HG03045 (cell line): ENCODE measurements around the gene AIF1L.
"Not testable (repeated sequence)": the region's sequence is repeated elsewhere in the genome, so short reads cannot be mapped to it uniquely, and the experiment has no call there.

Experiments
- ATAC-seq: cut with Tn5 transposase; IDR thresholded peaks from one replicate; pipeline ENCODE4 v1.9.1; 2021; ENCODE audit warnings: mild to moderate bottlenecking, moderate library complexity; ENCODE audit not compliant: unreplicated experiment

Gene AIF1L

DNA sequence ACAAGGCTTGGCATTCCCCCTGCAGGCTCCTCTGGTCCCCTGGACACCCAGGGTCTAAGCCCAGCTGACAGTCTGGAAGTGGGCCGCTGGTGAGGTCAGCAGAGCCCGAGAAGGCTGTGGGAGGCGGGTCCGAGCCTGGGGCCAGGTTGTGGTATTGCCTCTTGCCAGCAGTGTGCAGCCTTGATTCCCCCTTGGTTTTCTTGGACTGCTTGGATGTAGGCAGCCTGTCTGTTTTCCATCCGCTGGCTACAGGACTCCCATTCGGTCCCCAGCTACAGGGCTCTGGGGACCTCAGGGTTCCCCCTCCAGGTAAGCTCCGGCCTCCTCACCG is 1.6 kb downstream of the AIF1L start:
- no peak for ATAC-seq

DNA sequence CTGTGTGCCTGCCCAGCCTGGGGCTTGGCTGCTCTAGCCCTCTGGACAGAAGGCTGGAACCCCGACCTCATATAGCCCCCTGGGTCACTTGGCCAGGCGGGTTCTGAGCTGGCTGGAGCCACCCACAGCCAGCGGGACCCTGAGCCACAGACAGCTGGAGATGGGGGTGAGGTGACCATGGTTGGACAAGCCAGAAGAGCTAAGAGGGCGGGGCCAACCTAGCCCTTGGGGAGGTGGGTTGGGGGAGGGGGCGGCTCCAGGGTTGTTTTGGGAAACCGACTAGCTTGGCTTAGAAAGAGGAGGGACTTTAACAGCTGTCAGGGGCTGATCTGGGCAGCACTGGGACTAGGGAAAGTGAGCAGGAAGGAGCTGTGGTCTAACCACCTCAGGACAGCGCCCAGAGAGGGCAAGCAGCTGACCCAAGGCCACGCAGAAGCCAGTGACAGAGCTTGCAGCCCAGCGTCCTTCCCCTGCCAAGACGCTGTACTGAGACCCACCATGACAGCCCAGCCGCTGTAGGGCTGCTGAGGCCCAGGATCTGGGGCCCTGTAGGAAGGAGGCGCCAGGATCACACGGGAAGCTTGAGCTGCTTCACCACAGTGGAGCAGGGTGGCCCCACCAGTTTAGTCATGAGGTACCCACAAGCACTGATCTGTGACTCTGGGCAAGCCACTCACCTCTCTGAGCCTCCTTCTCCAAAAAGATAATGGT is 2.2 kb downstream of the AIF1L start:
- no peak for ATAC-seq

DNA sequence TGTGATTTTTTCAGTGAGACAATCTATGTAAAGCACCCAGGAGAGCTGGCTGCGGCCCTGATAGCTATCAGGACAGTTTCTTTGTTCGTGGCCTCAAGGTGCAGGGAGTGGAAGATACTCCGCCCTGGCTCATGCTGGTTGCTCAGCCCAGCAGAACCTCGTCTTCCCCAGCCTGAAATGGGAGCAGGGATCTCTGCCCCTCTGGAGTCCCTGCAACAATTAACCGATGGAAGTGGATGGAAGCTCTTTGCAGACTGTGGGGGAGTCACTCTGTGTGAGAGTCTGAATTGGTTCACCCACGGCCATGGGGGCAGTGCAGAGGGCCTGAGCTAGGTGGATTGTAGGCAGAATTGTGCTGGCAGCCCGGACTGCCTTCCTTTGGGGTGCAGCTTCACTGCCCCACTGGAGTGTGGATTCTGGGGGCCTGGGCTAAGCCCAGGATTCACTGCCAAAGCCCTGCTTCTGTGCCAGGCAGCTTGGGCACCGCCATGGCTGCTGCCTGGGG is 2.8 kb downstream of the AIF1L start:
- no peak for ATAC-seq

DNA sequence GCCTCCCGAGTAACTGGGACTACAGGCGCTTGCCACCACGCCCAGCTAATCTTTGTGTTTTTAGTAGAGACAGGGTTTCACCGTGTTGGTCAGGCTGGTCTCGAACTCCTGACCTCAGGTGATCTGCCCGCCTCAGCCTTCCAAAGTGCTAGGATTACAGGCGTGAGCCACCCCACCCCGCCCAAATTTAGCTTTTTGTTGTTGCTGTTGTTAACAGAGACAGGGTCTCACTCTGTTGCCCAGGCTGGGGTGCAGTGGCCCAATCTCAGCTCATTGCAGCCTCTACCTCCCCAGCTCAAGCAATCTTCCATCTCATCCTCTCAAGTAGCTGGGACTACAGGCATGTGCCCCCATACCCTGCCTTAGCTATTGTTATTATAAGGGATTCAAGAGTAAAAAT is 3.5 kb downstream of the AIF1L start:
- ATAC-seq = not testable (repeated sequence)

GRCh38 chr9:131100445-131100844 is 4.1 kb downstream of the AIF1L start:
- no peak for ATAC-seq

DNA sequence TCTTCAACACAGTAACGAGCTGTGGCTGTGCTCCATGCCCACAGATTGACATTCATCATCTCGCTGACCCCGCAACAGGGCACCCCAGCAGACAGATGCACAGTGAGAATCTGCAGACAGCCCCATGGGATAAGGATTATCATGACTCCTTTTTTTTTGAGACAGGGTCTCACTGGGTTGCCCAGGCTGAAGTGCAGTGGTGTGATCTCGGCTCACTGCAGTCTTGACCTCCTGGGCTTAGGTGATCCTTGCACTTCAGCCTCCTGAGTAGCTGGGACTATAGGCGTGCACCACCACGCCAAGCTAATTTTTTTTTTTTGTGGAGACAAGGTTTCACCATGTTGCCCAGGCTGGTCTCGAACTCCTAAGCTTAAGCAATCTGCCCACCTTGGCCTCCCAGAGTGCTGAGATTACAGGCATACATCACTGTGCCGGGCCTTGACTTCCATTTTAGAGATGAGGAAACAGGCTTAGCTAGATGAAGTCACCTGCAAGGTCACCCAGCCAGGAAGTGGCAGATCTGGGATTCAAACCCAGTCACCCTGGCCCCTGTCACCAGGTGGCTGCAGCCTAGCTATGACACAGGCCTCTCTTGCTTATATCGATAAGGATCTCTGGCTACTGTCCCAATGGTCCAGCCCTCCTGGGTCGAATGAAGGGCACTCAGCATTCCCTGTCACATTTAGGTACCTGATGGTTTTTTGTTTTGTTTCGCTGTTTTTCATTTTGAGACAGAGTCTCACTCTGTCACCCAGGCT is 5.1 kb downstream of the AIF1L start:
- ATAC-seq = no peak

DNA sequence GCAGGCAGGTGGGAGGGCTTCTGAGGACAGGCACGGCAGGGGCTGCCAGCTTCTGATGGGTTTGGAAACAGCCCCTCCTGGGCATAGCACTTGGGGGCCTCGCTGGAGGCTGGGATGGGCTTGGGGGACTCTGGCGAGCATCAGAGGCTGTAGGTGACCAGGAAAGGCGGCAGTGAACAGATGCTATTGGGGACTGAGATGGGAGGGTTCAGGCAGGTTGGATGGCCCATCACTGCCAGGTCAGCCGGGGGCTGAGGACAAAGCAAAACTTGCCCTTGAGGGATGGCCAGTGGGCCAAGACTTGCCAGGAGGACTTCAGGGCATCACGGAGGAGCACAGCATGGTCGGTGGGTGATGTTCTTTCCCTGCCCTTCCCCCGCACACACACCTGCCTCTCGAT is 6.7 kb downstream of the AIF1L start:
- no peak for ATAC-seq

DNA sequence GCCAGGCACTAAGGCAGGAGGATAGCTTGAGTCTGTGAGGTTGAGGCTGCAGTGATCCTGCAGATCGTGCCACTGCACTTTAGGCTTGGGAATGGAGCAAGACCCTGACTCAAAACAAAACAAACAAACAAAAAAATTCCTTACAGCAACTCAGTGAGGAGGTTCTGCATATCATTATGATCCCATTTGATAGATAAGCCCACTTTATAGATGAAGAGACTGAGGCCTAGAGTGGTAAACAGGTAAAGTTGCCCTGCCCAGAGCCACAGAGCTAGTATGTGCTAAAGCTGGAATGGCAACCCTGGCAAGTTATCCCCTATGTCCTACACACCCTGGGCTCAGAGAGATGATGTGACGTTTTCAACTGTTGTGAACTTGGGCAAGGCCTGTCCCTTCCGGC is 7.2 kb downstream of the AIF1L start:
- ATAC-seq = no peak

- no peak for ATAC-seq
Observed at GRCh38 chr9:131104016-131104740, 7.8 kb downstream of the AIF1L start.

DNA sequence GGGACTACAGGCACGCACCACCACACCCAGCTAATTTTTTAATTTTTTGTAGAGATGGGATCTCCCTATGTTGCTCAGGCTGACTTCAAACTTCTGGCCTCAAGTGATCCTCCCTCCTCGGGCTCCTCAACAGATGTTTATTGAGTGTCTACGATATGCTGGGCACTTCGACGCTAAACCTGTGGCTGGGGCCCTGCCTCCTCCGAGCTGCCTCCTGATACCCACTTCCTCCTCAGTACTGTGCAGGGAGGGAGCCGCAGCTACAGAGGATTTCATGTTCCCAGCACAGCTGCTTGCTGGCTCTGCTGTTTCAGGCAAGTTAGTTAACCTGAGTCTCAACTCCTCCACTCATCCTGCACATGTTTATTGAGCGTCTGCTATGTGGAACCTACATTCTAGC is 9.6 kb downstream of the AIF1L start:
- ATAC-seq = no peak

DNA sequence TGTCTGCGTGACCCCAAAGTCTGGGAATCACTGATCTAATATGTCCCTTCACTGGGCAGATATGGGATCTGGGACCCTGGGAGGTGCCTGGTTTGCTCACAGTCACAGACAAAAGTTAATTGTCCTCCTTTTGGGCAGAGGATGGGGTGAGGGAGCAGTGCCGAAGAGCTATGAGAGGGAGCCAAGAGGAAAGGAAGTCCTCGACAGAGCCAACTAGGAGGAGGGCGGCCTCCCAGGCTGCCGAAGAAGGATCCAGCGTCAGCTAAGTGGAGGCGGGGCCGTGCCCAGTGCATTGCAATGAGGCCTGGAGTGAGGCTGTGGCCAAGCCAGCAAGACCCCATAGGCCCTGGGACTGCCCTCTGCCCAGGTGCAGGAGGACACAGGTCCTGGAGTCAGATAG is 11.4 kb downstream of the AIF1L start:
- no peak for ATAC-seq

- no peak for ATAC-seq
Observed at GRCh38 chr9:131111186-131111853, 15.0 kb downstream of the AIF1L start.

- no peak for ATAC-seq
Observed at GRCh38 chr9:131111854-131112311, 15.6 kb downstream of the AIF1L start.

- no peak for ATAC-seq
Observed at GRCh38 chr9:131112374-131113154, 16.2 kb downstream of the AIF1L start.

DNA sequence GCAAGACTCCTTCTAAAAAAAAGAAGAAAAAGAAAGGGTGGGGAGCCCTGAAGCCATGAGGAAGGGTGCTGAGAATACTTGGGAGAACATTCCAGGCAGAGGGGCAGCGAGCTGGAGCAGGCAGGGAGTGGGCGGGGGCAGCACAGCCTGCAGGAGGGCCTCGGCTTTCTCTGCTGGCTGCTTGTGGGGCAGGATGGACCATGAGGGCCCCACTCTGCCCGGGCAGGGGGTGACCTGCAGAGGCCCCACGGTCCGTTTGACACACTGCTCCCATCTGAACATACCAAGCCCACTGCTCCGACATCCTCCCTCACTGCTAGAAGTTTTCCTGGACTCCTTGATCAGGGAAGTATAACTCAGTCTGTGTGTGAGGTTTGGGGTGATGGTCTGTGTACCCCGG is 17.3 kb downstream of the AIF1L start:
- ATAC-seq = no peak

- no peak for ATAC-seq
Observed at GRCh38 chr9:131114084-131114535, 17.8 kb downstream of the AIF1L start.

DNA sequence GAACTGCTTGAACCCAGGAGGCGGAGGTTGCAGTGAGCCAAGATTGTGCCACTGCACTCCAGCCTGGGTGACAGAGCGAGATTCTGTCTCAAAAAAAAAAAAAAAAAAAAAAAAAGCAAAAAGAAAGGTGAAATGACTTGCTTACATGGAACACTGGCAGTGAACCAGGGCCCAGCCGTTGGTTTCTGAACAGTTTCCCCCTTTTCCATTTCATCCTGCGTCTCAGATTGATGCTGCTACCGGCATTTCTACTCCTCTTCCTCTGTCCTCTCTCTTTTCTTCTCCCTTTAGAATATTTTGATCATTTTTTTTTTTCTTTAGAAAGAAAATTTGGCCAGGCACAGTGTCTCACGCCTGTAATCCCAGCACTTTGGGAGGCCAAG is 19.0 kb downstream of the AIF1L start:
- ATAC-seq = not testable (repeated sequence)

DNA sequence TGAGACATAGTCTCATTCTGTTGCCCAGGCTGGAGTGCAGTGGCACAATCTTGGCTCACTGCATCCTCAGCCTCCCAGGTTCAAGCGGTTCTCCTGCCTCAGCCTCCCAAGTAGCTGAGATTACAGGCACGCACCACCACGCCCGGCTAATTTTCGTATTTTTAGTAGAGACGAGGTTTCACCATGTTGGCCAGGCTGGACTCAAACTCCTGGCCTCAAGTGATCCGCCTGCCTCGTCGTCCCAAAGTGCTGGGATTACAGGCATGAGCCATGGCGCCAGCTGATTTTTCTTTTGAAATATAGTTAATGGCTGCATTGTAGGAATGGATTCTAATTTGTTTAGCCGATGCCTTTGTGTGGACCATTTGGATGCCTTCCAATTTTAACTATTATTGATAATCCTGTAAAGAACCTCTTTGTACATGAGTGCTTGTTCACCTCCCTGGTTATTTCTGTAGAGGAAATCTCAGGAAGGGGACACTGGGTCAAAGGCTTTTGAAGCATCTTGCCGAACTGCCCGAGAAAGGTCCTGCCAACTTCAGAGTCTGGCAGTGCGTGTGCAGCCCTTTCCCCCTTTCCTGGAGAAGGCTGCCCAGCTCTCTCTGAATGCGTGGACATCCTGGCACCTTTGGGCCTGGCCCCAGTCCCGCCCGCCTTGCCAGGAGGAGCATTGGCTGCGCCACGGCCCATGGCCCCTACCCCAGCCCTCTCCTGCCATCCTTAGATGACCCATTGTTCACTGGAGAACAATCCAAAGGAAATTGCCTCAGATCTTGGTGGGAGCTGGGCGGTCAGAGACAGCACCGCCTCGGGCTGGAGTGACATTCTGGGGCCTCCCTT is 20.2 kb downstream of the AIF1L start:
- no peak for ATAC-seq

- ATAC-seq = no peak
Observed at GRCh38 chr9:131117121-131117761, 20.9 kb downstream of the AIF1L start.
